HepG2 (cell line): Measurements from ENCODE around the gene SAPCD2. TPM values are rescaled to one million over a fixed set of nuclear protein-coding genes. Genes with fewer than 3 reads are reported as not detected.

ENCODE experiments used
- ERF ChIP-seq: IDR thresholded peaks from 2 replicates; pipeline ENCODE4 v1.6.1; 2018; ENCODE audit warnings: missing biosample characterization, missing genetic modification reagents
- HMGA1 ChIP-seq: sonication (generic); formaldehyde crosslinking; conservative IDR thresholded peaks from 2 replicates; pipeline ENCODE4 v1.4.0; 2020; ENCODE audit warnings: missing genetic modification reagents
- IKZF4 ChIP-seq: sonication (generic); formaldehyde crosslinking; IDR thresholded peaks from 2 replicates; pipeline ENCODE4 v1.5.1; 2020; ENCODE audit warnings: borderline replicate concordance, mild to moderate bottlenecking, low read depth, missing genetic modification reagents; ENCODE audit errors: not compliant biosample characterization
- MIER3 ChIP-seq: IDR thresholded peaks from 2 replicates; pipeline ENCODE4 v1.6.1; 2016; ENCODE audit warnings: missing compliant biosample characterization, borderline replicate concordance
- REL ChIP-seq: sonication (generic); formaldehyde crosslinking; conservative IDR thresholded peaks from 2 replicates; pipeline ENCODE4 v1.8.0; 2022; ENCODE audit warnings: mild to moderate bottlenecking, missing genetic modification reagents, moderate library complexity
- RFX1 ChIP-seq: fragments of 450-650 bp; IDR thresholded peaks from 2 replicates; pipeline ENCODE4 v1.6.1; 2017
- RXRA ChIP-seq: sonication (generic); formaldehyde crosslinking; IDR thresholded peaks from 2 replicates; pipeline ENCODE4 v1.5.1; 2020; ENCODE audit warnings: missing genetic modification reagents
- TBX2 ChIP-seq: sonication (generic); formaldehyde crosslinking; IDR thresholded peaks from 2 replicates; pipeline ENCODE4 v1.5.0; 2020; ENCODE audit warnings: missing genetic modification reagents, mild to moderate bottlenecking, borderline replicate concordance
- TGIF2 ChIP-seq: IDR thresholded peaks from 2 replicates; pipeline ENCODE4 v1.6.1; 2016; ENCODE audit warnings: control low read depth, missing compliant biosample characterization
- ZIK1 ChIP-seq: sonication (generic); formaldehyde crosslinking; IDR thresholded peaks from 2 replicates; pipeline ENCODE4 v1.5.0; 2020; ENCODE audit warnings: mild to moderate bottlenecking, low read depth, missing genetic modification reagents, borderline replicate concordance
- ZNF12 ChIP-seq: sonication (generic); formaldehyde crosslinking; IDR thresholded peaks from 2 replicates; pipeline ENCODE4 v1.5.0; 2020; ENCODE audit warnings: missing genetic modification reagents
- ZNF138 ChIP-seq: sonication (generic); formaldehyde crosslinking; IDR thresholded peaks from 2 replicates; pipeline ENCODE4 v1.5.0; 2020; ENCODE audit warnings: mild to moderate bottlenecking, low read depth, missing genetic modification reagents
- ZNF354B ChIP-seq: sonication (generic); formaldehyde crosslinking; IDR thresholded peaks from 2 replicates; pipeline ENCODE4 v1.8.0; 2022; ENCODE audit warnings: mild to moderate bottlenecking, missing genetic modification reagents
- ZNF567 ChIP-seq: sonication (generic); formaldehyde crosslinking; IDR thresholded peaks from 2 replicates; pipeline ENCODE4 v1.8.1; 2023; ENCODE audit warnings: mild to moderate bottlenecking, missing genetic modification reagents, borderline replicate concordance
- ZNF605 ChIP-seq: sonication (generic); formaldehyde crosslinking; IDR thresholded peaks from 2 replicates; pipeline ENCODE4 v1.8.0; 2022; ENCODE audit warnings: mild to moderate bottlenecking, missing genetic modification reagents
- ZNF691 ChIP-seq: sonication (generic); formaldehyde crosslinking; IDR thresholded peaks from 2 replicates; pipeline ENCODE4 v1.4.0; 2020; ENCODE audit warnings: missing genetic modification reagents, low read depth, mild to moderate bottlenecking, borderline replicate concordance
- ZNF781 ChIP-seq: sonication (generic); formaldehyde crosslinking; IDR thresholded peaks from 2 replicates; pipeline ENCODE4 v1.5.1; 2020; ENCODE audit warnings: borderline replicate concordance, mild to moderate bottlenecking, missing genetic modification reagents; ENCODE audit errors: not compliant biosample characterization
- polyA plus RNA-seq, 8 experiments: library from polyadenylated mRNA; depleted of rRNA in 3 of 8; stranded (reverse) in 7 of 8; unstranded in 1 of 8; fragments of >200 nt; fragmentation: Illumina TruSeq in 4 of 8; extraction: Trizol in 4 of 8; gene quantifications; 2 replicates each; pipeline versions ENCODE4 v1.2.1 to v1.2.3, GENCODE V29; 2011 to 2016; ENCODE audit warnings: low read depth in 4 of 8, missing spikeins in 1 of 8, mixed read lengths in 1 of 8; ENCODE audit not compliant: insufficient read depth in 1 of 8
- total RNA-seq, 5 experiments: library from RNA; depleted of rRNA; stranded (reverse); fragments of >200 nt; fragmentation: Illumina TruSeq; extraction: Trizol; gene quantifications; 2 replicates each; pipeline ENCODE4 v1.2.3, GENCODE V29; 2016; ENCODE audit warnings: low read depth in 1 of 5
- TF ChIP-seq, protein P1 (sequence below): sonication (generic); formaldehyde crosslinking; IDR thresholded peaks from 2 replicates; pipeline ENCODE4 v1.4.0; 2020; ENCODE audit warnings: missing genetic modification reagents
- TF ChIP-seq, protein P2 (sequence below): fragments of 450-650 bp; IDR thresholded peaks from 2 replicates; pipeline ENCODE4 v1.6.1; 2017; ENCODE audit warnings: mild to moderate bottlenecking
- TF ChIP-seq, protein P3 (sequence below): IDR thresholded peaks from 2 replicates; pipeline ENCODE4 v1.6.1; 2018; ENCODE audit warnings: missing genetic modification reagents
- TF ChIP-seq, protein P4 (sequence below): sonication (generic); formaldehyde crosslinking; IDR thresholded peaks from 2 replicates; pipeline ENCODE4 v1.9.0; 2022; ENCODE audit warnings: missing genetic modification reagents, mild to moderate bottlenecking, borderline replicate concordance

Gene SAPCD2
- total and polyA plus RNA-seq, 2 of the 13 experiments (the other 11 are each of a cell fraction or from before 2014, with no cell fraction given), result 21.9 to 42.8 TPM

DNA sequence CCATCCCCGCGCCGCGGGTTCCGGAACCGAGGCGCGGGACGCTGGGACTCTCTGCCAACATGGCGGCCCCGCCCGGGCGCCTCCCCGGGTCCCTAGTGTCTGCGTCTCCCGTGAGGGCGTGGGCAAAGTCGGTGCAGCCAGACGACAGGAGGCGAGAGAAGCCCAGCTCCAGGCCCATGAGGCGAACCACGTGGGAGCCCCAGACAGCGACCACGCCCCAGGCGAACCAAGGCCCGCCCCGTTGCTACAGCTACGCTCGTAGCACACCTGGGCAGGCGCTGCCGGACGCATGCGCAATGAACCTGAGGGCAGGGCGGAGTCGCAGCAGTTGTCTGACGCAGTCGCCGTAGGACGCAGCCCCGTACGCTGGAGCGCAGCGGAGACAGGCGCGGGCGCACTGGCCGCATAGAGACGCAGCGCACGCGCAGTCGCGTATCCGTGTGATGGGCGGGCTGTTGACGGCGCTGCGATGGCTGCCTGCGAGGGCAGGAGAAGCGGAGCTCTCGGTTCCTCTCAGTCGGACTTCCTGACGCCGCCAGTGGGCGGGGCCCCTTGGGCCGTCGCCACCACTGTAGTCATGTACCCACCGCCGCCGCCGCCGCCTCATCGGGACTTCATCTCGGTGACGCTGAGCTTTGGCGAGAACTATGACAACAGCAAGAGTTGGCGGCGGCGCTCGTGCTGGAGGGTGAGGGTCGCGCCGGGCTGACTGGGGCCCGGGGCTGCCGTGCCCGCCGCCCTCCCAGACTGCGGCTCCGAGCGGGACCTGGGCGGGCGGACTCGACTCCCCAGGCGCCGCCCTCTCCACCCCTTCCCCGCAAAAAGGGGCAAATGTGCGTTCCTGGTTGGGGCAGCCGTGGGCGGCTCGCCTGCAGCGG lies 16.4 kb upstream of the SAPCD2 start, which contains the start of gene MAN1B1 (continued):
- TF ChIP-seq, protein P1, sequence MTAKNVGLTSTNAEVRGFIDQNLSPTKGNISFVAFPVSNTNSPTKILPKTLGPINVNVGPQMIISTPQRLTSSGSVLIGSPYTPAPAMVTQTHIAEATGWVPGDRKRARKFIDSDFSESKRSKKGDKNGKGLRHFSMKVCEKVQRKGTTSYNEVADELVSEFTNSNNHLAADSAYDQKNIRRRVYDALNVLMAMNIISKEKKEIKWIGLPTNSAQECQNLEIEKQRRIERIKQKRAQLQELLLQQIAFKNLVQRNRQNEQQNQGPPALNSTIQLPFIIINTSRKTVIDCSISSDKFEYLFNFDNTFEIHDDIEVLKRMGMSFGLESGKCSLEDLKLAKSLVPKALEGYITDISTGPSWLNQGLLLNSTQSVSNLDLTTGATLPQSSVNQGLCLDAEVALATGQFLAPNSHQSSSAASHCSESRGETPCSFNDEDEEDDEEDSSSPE (CRISPR knock-in tag), result peak; percentile 77
- TF ChIP-seq ZNF354B (no peak), ZNF605 (peak; percentile 87), RXRA (CRISPR knock-in tag) (no peak; the same call in 1 of the 2 replicates), RFX1 (peak; percentile 98), TBX2 (CRISPR knock-in tag) (peak; percentile 40), ERF (CRISPR knock-in tag) (peak; percentile 89), MIER3 (peak; percentile 74), TGIF2 (peak; percentile 74; the same call in 1 of the 2 replicates), ZNF138 (CRISPR knock-in tag) (no peak; the same call in 1 of the 2 replicates), ZIK1 (CRISPR knock-in tag) (peak; percentile 55; the same call in 1 of the 2 replicates), REL (peak; percentile 79), ZNF12 (no peak), ZNF691 (CRISPR knock-in tag) (no peak), ZNF567 (CRISPR knock-in tag) (peak; percentile 28; the same call in 1 of the 2 replicates), ZNF781 (CRISPR knock-in tag) (no peak), HMGA1 (no peak), IKZF4 (CRISPR knock-in tag) (peak; percentile 54)
- TF ChIP-seq, protein P2, sequence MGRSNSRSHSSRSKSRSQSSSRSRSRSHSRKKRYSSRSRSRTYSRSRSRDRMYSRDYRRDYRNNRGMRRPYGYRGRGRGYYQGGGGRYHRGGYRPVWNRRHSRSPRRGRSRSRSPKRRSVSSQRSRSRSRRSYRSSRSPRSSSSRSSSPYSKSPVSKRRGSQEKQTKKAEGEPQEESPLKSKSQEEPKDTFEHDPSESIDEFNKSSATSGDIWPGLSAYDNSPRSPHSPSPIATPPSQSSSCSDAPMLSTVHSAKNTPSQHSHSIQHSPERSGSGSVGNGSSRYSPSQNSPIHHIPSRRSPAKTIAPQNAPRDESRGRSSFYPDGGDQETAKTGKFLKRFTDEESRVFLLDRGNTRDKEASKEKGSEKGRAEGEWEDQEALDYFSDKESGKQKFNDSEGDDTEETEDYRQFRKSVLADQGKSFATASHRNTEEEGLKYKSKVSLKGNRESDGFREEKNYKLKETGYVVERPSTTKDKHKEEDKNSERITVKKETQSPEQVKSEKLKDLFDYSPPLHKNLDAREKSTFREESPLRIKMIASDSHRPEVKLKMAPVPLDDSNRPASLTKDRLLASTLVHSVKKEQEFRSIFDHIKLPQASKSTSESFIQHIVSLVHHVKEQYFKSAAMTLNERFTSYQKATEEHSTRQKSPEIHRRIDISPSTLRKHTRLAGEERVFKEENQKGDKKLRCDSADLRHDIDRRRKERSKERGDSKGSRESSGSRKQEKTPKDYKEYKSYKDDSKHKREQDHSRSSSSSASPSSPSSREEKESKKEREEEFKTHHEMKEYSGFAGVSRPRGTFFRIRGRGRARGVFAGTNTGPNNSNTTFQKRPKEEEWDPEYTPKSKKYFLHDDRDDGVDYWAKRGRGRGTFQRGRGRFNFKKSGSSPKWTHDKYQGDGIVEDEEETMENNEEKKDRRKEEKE, result no peak
- TF ChIP-seq, protein P3, sequence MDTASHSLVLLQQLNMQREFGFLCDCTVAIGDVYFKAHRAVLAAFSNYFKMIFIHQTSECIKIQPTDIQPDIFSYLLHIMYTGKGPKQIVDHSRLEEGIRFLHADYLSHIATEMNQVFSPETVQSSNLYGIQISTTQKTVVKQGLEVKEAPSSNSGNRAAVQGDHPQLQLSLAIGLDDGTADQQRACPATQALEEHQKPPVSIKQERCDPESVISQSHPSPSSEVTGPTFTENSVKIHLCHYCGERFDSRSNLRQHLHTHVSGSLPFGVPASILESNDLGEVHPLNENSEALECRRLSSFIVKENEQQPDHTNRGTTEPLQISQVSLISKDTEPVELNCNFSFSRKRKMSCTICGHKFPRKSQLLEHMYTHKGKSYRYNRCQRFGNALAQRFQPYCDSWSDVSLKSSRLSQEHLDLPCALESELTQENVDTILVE (CRISPR knock-in tag), result 0 out of 2 replicates have a peak, but pooled peaks have one; percentile 72
- TF ChIP-seq, protein P4, sequence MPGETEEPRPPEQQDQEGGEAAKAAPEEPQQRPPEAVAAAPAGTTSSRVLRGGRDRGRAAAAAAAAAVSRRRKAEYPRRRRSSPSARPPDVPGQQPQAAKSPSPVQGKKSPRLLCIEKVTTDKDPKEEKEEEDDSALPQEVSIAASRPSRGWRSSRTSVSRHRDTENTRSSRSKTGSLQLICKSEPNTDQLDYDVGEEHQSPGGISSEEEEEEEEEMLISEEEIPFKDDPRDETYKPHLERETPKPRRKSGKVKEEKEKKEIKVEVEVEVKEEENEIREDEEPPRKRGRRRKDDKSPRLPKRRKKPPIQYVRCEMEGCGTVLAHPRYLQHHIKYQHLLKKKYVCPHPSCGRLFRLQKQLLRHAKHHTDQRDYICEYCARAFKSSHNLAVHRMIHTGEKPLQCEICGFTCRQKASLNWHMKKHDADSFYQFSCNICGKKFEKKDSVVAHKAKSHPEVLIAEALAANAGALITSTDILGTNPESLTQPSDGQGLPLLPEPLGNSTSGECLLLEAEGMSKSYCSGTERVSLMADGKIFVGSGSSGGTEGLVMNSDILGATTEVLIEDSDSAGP (CRISPR knock-in tag), result peak; percentile 84
